ENCODE data around the gene MYEOV. TPM values are rescaled to one million over a fixed set of nuclear protein-coding genes. Genes with fewer than 3 reads are reported as not detected.

MYEOV gene
- total and polyA plus RNA-seq, 9 of the 15 experiments (the other 6 are each of a cell fraction or from before 2014, with no cell fraction given) = 10.2 to 133 (median 32.2) TPM

DNA sequence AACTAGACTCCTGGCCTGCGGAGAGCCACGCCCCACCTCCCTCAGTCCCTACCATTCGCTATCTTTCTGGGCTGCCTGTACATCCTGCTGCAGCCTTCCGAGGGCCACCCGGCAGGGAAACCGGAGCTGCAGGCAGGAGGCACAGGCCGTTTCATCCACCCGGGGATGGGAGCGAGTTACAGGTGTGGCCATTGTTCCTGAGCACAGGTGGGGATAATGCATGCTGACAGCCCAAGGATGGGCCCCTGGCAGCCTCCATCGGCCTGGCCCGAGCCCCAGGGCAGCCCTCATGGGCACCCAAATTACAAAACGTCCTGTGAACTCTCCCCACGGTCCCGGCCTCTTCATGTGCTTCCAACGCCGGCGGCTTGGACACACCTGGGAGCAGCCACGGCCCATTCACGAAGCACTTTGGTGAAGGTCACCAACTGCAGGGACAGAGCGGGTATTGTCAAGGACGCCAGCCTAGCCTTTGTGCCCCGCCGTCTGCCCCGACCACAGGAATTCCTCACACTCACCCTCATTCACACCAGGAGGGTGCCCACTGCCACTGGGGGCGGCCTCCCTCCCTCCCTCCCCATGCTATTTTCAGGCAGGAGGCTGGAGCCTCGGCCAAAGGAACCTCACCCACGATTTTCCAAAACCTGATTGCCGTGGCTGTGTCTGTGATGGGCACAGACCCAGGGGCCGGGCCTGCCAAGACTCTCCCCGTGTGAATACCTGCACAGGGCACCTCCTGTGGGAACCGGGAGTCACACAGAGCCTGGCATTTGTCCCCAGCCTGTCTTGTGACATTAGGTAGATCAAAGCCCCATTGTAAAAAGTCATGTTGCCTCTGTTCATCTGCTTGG is 42.1 kb upstream of the MYEOV start:
- 1% methylated on average over 25 of the region's 31 CpGs for WGBS (ENCODE audit: insufficient coverage, low coverage, missing lambda C conversion rate)
- Histone ChIP-seq H3K36me3 (ENCODE audit: control insufficient read depth, insufficient read depth, low read length) (no peaks in the 10 kb centered on the region), H3K9ac (ENCODE audit: insufficient read depth in 1 of 2, low read depth in 2 of 2, low read length in 2 of 2) (peak overlapping the region in 1 of 2 experiments; percentile 28; a peak in 2 of 4 replicates), H4K20me1 (replicated peaks; ENCODE audit: control insufficient read depth, insufficient read depth, low read length) (no peaks in the 10 kb centered on the region), H3K4me1 (replicated peaks in 1 of 2; ENCODE audit: control insufficient read depth in 2 of 2, insufficient read depth in 2 of 2, low read length in 2 of 2) (peaks cover 0 to 6% of the 10 kb centered on the region in 2 experiments; a peak in 1 of 5 replicates), H3K4me2 (ENCODE audit: insufficient read depth, low read length) (no peak overlapping the region), H3K9me3 (replicated peaks; ENCODE audit: control insufficient read depth, insufficient read depth, low read depth, low read length) (no peaks in the 10 kb centered on the region; the same call in none of the 2 replicates), H3K79me2 (ENCODE audit: control insufficient read depth, insufficient read depth, low read length) (no peaks in the 10 kb centered on the region), H3K4me3 (no peak overlapping the region), H3K9me1 (ENCODE audit: control insufficient read depth, insufficient read depth, low read length) (no peaks in the 10 kb centered on the region), H3K27me3 (ENCODE audit: control insufficient read depth in 2 of 2, insufficient read depth in 2 of 2, low read length in 2 of 2) (peaks cover 34 to 48% of the 10 kb centered on the region in 2 experiments), H2AFZ (ENCODE audit: low read depth, low read length) (no peak overlapping the region), H3K27ac (ENCODE audit: extremely low read depth, low read depth, low read length) (no peak overlapping the region)
- FAIRE-seq (no peak), DNase-seq (ENCODE audit: extremely low read depth in 1 of 4, low spot score in 3 of 4) (peak in 3 of 4 experiments; percentile 5 to 27 (median 20)), ATAC-seq (peak; percentile 61; the same call in 2 of the 3 replicates)
- POLR2A ChIA-PET = no interaction called here
- CTCF ChIA-PET (ENCODE audit: low intra/inter-chr PET ratio) = no interaction called here
- intact Hi-C loops (cut with micrococcal nuclease) = no loop called here
- BruUV-seq (replicated peaks) = no TSS peak
- in situ Hi-C loops (cut with MboI) = no loop called here
- TF ChIP-seq ZNF197 (CRISPR knock-in tag; IDR thresholded peaks at IDR 0.05; ENCODE audit: low read depth) (no peak), CBX2 (IDR thresholded peaks at IDR 0.05; ENCODE audit: insufficient read depth, low read length, poor library complexity, severe bottlenecking) (no peak), ERF (CRISPR knock-in tag; IDR thresholded peaks at IDR 0.05) (no peak), RBM14 (IDR thresholded peaks at IDR 0.05; ENCODE audit: borderline replicate concordance, insufficient read depth, low read depth, low read length) (no peak), ZNF23 (CRISPR knock-in tag; IDR thresholded peaks at IDR 0.05) (no peak), ZNF609 (CRISPR knock-in tag; IDR thresholded peaks at IDR 0.05; ENCODE audit: borderline replicate concordance) (no peak), THRAP3 (IDR thresholded peaks at IDR 0.05; ENCODE audit: borderline replicate concordance) (no peak), SRSF9 (IDR thresholded peaks at IDR 0.05; ENCODE audit: borderline replicate concordance, low read depth, low read length) (no peak), ZNF699 (CRISPR knock-in tag; IDR thresholded peaks at IDR 0.05; ENCODE audit: insufficient replicate concordance) (no peak), ZNF707 (CRISPR knock-in tag; conservative IDR thresholded peaks at IDR 0.05) (no peak), MAFG (tag; conservative IDR thresholded peaks at IDR 0.05) (no peak), ZNF224 (CRISPR knock-in tag; IDR thresholded peaks at IDR 0.05) (no peak), TFE3 (CRISPR knock-in tag; IDR thresholded peaks at IDR 0.05) (no peak), ZNF766 (CRISPR knock-in tag; conservative IDR thresholded peaks at IDR 0.05) (no peak), E2F3 (CRISPR knock-in tag; IDR thresholded peaks at IDR 0.05) (no peak)

All from K562 (cell line).